Measurements from ENCODE around the gene RETREG2. TPM values are rescaled to one million over a fixed set of nuclear protein-coding genes. Genes with fewer than 3 reads are reported as not detected.

RETREG2 gene
- total and polyA plus RNA-seq, 2 donors from 2014 or later, result 106 to 112 TPM

- intact Hi-C loops (cut with DNase I), result loop anchor here (10.0 kb wide), 1 partner anchor 122 kb away; no protein-coding TSS in a partner anchor
- Histone ChIP-seq H3K36me3 (ENCODE audit: control insufficient read depth in 2 of 3, insufficient read depth in 3 of 3, low read length in 3 of 3) (no peaks in the 10 kb centered on the region), H3K4me3 (ENCODE audit: low read length in 3 of 3) (no peak overlapping the region), H3K27ac (ENCODE audit: low read depth in 2 of 2, low read length in 2 of 2) (no peak overlapping the region), H3K9ac (ENCODE audit: low read length in 3 of 3) (no peak overlapping the region), H3K9me3 (ENCODE audit: control insufficient read depth in 2 of 3, insufficient read depth in 1 of 3, low read length in 3 of 3) (no peaks in the 10 kb centered on the region), H3K27me3 (ENCODE audit: control insufficient read depth, insufficient read depth, low read length) (no peaks in the 10 kb centered on the region), H3K4me1 (ENCODE audit: control insufficient read depth in 2 of 3, insufficient read depth in 2 of 3, low read depth in 1 of 3, low read length in 3 of 3) (peaks cover 0 to 3% (median 0%) of the 10 kb centered on the region in 3 donors)
- DNase-seq (no peak), FAIRE-seq (no peak)
- TF ChIP-seq, protein P1, sequence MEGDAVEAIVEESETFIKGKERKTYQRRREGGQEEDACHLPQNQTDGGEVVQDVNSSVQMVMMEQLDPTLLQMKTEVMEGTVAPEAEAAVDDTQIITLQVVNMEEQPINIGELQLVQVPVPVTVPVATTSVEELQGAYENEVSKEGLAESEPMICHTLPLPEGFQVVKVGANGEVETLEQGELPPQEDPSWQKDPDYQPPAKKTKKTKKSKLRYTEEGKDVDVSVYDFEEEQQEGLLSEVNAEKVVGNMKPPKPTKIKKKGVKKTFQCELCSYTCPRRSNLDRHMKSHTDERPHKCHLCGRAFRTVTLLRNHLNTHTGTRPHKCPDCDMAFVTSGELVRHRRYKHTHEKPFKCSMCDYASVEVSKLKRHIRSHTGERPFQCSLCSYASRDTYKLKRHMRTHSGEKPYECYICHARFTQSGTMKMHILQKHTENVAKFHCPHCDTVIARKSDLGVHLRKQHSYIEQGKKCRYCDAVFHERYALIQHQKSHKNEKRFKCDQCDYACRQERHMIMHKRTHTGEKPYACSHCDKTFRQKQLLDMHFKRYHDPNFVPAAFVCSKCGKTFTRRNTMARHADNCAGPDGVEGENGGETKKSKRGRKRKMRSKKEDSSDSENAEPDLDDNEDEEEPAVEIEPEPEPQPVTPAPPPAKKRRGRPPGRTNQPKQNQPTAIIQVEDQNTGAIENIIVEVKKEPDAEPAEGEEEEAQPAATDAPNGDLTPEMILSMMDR (IDR thresholded peaks at IDR 0.05; ENCODE audit: borderline replicate concordance, extremely low read depth, insufficient read depth), result no peak
These were observed 14.9 kb upstream of the RETREG2 start for GRCh38 chr2:219163156-219163555.

DNA sequence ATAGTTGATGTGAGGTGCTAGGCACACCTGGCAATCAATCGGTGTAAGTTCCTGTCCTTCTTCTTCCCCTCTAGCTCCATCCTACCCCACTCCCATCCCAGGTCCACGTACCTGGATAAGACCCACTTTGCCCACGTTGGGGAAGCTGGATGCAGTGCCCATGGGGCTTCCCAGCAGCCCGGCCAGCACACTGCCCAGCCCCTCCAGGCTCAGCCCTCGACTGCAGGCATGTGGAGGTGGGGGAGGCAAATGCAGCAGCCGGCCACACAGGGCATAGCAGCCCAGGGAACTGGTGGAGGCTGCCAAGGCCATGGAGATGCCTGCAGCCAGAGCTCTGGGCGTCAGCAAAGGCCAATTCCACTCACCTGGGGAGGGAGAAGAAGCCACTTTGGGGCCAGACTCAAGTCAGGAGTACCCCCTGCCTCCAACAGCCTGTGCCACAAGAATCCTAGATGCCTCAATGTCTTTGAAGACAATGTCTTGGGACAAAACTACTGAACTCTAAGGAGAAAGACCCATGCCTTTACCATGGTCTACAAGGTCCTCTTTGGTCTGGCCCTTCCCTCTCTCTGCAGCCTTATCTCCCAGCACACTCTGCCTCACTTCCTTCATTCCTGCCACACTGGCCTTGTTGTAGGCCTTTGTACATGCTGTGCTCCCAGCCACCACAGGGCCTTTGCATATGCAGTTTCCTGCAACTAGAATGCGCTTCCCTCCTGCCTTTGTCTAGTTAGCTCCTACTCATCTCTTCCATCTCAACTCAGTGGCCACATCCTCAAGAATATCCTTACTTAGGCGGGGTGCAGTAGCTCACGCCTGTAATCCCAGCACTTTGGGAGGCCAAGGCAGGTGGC lies 12.8 kb upstream of the RETREG2 start:
- no peaks in the 10 kb centered on the region for H3K36me3 ChIP-seq (ENCODE audit: control insufficient read depth in 2 of 3, insufficient read depth in 3 of 3, low read length in 3 of 3)

DNA sequence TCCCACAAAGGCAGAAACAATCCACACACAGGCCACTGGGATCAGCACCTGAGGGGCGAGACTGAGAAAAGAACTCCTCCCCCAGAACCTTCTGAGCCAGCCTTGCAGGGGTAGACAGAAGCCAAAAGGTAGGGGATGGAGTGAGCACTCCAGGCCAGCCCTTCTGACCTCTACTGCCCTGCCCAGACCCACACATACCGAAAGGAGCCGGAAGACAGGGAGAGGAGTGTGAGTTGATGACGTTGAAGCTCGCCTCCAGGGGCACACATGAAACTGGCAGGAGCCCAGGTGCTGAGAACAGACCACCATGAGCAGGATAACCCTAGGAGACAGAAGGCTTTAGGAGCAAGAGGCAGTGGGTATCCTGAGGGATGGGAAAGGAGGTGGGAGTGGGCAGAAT lies 10.1 kb upstream of the RETREG2 start:
- Histone ChIP-seq H3K9ac (ENCODE audit: low read length in 3 of 3) (no peak overlapping the region), H3K4me3 (ENCODE audit: low read length in 3 of 3) (peak overlapping the region in 1 of 3 donors; percentile 50), H3K9me3 (ENCODE audit: control insufficient read depth in 2 of 3, insufficient read depth in 1 of 3, low read length in 3 of 3) (no peaks in the 10 kb centered on the region), H3K4me1 (ENCODE audit: control insufficient read depth in 2 of 3, insufficient read depth in 2 of 3, low read depth in 1 of 3, low read length in 3 of 3) (peaks cover 0 to 24% (median 12%) of the 10 kb centered on the region in 3 donors), H3K36me3 (ENCODE audit: control insufficient read depth in 2 of 3, insufficient read depth in 3 of 3, low read length in 3 of 3) (peaks cover 0 to 11% (median 6%) of the 10 kb centered on the region in 3 donors), H3K27me3 (ENCODE audit: control insufficient read depth, insufficient read depth, low read length) (no peaks in the 10 kb centered on the region), H3K27ac (ENCODE audit: low read depth in 2 of 2, low read length in 2 of 2) (no peak overlapping the region)
- DNase-seq (no peak), FAIRE-seq (no peak)
- TF ChIP-seq, protein P1 (IDR thresholded peaks at IDR 0.05; ENCODE audit: borderline replicate concordance, extremely low read depth, insufficient read depth), result no peak
- intact Hi-C loops (cut with DNase I), result loop anchor here (10.0 kb wide), 1 partner anchor 117 kb away; no protein-coding TSS in a partner anchor

More for the DNA sequence above, 12.8 kb upstream of the RETREG2 start:
- H3K9me3 ChIP-seq (ENCODE audit: control insufficient read depth in 2 of 3, insufficient read depth in 1 of 3, low read length in 3 of 3), result no peaks in the 10 kb centered on the region
- H3K4me1 ChIP-seq (ENCODE audit: control insufficient read depth in 2 of 3, insufficient read depth in 2 of 3, low read depth in 1 of 3, low read length in 3 of 3), result peaks cover 0 to 4% (median 3%) of the 10 kb centered on the region in 3 donors
- no peak overlapping the region for H3K9ac ChIP-seq (ENCODE audit: low read length in 3 of 3)
- no peak overlapping the region for H3K4me3 ChIP-seq (ENCODE audit: low read length in 3 of 3)
- TF ChIP-seq, protein P1 (IDR thresholded peaks at IDR 0.05; ENCODE audit: borderline replicate concordance, extremely low read depth, insufficient read depth), result no peak
- no peak overlapping the region for H3K27ac ChIP-seq (ENCODE audit: low read depth in 2 of 2, low read length in 2 of 2)
- H3K27me3 ChIP-seq (ENCODE audit: control insufficient read depth, insufficient read depth, low read length), result no peaks in the 10 kb centered on the region
- intact Hi-C loops (cut with DNase I), result loop anchor here (10.0 kb wide), 1 partner anchor 120 kb away; no protein-coding TSS in a partner anchor
- peak in 1 of 5 donors; percentile 65 for DNase-seq
- no peak for FAIRE-seq

Data from kidney (tissue), 14 donors.